ENCODE results near the gene MSMP.

Gene MSMP

DNA sequence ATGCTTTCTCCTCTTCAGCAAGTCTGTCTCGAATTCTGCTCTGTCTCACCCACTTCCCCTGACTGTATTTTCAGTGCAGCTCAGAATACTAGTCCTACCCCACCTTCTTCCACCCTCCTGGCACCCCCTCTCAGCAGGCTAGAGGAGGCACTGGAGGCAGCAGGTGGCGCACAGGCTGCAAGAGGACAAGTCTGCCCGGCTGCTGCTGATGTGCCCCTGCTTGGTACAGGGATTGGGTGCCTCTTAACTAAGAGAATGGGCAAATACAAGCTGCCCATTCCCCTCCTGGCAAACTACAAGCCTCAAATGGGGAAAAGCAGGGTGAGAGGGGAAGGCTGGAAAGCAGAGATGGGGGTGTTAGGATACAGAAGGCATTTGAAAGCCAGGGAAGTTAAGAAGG, 27.1 kb downstream of the MSMP start:
- DNase-seq (ENCODE audit: insufficient read length, low spot score) (no peak), FAIRE-seq (no peak)

DNA sequence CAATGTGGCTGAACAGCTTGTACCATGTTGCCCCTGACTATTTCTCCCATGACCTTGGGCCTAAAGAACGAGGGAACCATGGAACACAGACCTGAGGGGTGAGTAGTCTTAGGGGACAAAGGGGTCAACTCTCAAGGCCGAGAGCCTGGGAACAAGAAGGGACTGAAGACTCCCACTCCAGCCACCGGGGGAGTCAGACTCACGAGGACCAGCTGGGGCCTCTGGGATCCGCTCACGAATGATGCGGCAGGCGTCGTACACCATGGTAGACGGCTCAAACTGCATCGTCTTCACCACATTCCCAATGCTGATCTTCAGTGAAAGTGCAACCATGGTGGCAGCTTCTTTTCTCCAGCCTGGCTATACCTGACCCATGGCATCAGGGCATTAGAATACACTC, 28.7 kb downstream of the MSMP start:
- DNase-seq (ENCODE audit: insufficient read length, low spot score) (no peak), FAIRE-seq (no peak)

DNA sequence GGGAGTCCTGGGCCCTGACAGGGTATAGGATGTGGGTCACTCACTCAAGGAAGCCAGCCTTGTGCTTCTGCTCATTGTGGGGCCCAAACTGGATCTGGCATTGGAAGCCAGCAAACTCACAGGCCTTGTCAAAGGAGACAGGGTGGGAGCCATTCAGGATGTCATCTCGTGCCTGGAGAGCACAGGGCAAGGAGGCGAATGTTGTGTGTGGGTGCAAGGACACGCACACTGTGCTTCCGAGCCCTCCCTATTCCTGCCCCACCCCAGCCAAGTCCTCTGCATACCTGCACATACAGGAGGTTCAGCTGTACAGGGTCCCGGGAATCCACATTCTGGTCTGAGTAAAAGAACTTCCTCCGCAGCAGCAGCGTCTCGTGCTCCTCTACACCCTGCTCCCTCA, 30.2 kb downstream of the MSMP start:
- FAIRE-seq (no peak), DNase-seq (ENCODE audit: insufficient read length, low spot score) (no peak)

DNA sequence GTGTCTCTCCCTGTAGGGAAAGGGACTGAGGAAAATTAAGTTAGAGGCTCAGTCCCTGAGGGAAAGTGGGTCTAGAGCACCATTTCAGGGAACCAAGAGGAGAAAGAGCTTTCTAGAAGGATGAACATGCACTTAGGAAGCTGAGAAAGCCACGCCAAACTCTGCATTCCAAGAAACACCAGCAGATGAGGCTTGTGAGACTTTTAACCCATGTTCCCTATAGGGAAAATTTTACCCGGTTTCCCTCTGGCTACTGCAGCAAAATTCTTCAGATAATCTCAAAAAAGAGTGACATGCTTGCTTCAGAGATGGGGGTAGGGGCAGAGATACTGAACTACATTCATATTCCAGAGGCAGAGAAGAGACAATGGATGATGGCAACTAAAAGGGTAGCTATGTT, 30.6 kb downstream of the MSMP start:
- FAIRE-seq (no peak), DNase-seq (ENCODE audit: insufficient read length, low spot score) (no peak)

DNA sequence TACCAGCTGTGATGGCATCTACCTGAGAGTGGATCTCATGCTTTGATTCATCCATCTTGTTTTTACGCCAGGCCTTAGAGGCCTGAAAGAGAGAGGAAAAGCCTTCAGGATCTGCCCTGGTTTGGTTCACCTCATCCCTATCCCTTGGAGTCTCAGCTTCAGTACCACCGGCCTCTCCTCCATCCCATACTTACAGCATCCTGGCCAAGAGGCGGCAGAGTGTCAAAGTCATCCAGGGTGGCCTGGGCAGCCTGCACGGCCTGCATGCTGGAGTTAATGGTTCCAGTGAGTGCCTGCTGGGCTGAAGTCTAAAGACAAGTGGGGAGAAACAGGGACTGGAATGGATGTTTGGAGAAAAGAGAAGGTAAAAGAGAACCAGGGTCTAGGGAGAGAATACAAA, 34.5 kb downstream of the MSMP start:
- no peak for FAIRE-seq

DNA sequence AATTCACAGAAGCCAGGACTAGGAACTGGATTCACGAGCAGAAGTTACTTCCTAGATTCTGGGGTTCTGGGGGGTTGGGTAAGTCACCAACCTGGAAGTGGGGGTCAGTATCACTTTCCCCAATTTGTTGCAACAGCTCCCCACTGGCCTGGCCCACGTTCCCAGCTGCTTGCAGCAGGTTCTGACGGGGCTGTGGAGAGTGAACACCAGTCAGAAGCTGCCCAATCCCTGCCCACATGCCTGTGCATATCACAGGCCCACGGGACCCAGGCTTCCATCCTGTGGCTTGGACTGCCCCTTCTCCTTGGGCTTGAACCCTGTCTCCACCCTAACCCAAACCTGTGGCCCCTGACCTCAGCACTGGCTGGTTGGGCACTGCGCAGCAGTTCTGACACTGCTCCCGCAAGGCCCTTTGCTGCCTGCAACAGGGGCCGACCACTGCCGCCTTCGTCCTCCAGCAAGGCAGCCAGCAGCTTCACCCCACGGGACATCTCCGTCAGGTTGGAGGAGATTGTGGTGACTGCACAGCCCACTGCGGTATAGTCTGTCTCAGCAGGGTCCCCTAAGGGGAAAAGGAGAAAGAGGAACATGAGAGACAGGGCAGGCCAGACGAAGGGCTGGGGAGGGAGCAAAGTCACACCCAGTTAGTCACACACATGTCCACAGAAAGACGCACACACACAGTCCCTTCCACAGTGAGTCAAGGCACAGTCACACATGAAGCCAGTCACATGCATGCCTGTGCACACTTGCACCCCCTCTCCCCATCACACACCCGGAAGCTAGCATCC, 35.2 kb downstream of the MSMP start:
- no peak for DNase-seq (ENCODE audit: insufficient read length, low spot score)

More for the DNA sequence above, 34.5 kb downstream of the MSMP start:
- DNase-seq (ENCODE audit: insufficient read length, low spot score), result no peak

DNA sequence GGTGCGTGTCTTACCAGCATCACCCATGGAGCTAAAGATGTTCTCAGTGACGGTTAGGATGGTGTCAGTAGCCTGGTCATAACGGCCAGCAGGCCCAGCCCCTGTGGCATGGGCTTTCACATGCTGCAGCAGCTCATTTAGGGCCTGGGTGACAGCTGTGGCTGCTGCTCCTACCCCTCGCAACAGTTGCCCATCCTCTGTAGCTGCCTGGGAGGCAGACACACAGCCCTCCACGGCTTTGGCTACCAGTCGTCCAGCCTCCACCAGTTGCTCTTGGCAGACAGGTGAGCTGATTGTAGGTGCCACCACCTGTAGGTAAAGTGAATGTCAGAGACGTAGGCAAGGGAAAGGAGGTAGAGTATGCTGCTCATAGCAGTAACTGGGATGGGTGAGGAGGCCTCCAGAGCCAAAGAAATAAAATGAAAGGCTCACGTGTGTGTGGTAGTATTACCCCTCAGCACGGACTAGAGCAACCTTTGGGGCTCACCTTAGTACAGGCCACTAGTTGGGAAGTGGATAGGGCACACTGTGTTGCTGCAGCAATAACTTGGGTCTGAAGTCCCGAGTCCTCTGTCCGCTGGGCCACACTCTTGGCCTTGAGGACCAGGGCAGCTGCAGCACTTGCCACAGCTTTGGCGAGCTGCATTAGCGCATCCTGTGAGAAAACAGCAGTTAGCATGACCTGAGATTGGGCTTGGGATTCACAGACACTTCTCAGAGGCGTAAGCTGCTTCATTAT, 36.8 kb downstream of the MSMP start:
- no peak for DNase-seq (ENCODE audit: insufficient read length, low spot score)
- FAIRE-seq, result no peak

More for the DNA sequence above, 35.2 kb downstream of the MSMP start:
- no peak for FAIRE-seq

DNA sequence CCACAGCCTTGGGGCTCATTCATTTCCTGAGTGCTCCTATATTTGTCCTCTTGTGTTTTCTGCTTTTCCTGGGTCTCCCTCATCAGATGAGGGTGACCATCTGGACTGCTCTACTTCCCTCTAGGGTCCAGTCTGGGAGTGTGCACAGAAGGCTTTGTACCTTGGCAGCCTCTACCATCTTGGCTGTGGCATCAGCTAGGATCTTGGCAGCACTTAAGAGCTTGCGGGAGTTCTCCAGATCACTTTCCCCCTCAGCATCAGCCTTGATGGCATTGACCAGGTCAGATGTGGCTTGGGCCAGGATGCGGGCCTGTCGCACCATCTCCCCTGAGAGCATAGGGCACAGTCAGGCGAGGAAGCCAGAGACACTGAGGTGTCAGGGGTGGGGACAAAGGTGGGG, 37.8 kb downstream of the MSMP start:
- no peak for FAIRE-seq
- no peak for DNase-seq (ENCODE audit: insufficient read length, low spot score)

DNA sequence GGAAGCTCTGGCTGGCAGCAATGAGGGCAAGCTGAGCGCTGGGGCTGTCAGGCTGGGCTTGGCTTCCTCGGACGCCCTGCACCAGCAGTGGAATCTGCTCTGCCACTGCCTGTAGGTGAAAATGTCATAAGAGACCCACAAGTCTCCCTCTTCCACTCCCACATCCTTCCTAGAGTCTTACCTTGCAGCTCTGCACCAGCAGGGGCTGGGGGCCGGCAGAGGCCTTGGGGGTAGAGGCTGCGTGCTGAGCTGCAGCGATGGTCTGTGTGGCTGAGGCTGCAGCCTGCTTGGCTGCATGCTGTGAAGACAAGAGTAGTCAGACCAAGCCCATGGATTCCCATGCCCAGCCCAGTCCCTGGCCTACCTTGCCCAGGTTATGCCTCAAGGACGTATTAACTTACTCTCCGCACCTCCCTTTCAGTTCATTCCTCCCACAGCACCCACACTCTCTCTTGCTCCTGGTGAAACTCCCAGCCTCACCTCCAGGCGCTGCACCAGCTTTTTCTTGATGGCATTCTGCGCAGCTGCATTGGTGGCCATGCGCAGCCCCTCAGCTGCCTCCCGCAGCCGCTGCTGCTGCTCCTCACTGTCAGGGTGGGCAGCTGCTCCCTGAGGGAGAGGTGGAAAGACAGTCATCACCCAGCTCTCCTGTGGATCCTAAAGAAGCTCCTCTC, 39.4 kb downstream of the MSMP start:
- DNase-seq (ENCODE audit: insufficient read length, low spot score), result no peak
- no peak for FAIRE-seq

DNA sequence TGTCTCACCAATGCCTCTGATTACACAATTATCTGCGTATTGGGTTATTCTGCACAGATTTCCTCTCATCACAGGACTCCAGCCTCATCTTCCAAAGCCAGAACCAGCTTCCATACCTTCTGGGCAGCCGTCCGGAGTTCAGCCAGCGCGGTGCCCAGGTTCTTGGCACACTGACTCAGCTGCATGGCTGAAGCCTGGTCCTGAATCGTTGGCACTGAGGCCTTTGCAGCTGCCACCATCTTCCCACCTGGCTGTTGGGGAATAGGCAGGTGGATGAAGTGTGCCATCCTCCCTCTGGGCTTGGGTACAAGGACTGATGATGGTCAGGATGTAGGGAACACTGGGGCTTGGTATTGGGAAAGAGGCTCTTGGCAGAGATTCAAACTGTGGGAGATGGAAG, 40.0 kb downstream of the MSMP start:
- no peak for DNase-seq (ENCODE audit: insufficient read length, low spot score)
- no peak for FAIRE-seq

DNA sequence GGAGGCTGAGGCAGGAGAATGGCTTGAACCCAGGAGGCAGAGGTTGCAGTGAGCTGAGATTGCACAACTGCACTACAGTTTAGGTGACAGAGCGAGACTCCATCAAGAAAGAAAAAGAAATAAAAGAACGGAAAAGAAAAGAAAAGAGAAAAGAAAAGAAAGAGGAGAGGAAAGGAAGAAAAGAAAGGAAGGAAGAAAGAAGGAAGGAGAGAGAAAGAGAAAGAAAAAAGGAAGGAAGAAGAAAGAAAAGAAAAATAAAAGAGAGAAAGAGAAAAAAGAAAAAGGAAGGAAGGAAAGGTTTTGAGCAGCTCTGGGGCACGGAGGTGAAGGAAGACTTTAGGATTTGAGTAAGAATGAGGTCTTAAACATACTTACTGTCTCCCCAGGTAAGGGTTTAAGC, 40.5 kb downstream of the MSMP start:
- FAIRE-seq (no peak), DNase-seq (ENCODE audit: insufficient read length, low spot score) (no peak)

DNA sequence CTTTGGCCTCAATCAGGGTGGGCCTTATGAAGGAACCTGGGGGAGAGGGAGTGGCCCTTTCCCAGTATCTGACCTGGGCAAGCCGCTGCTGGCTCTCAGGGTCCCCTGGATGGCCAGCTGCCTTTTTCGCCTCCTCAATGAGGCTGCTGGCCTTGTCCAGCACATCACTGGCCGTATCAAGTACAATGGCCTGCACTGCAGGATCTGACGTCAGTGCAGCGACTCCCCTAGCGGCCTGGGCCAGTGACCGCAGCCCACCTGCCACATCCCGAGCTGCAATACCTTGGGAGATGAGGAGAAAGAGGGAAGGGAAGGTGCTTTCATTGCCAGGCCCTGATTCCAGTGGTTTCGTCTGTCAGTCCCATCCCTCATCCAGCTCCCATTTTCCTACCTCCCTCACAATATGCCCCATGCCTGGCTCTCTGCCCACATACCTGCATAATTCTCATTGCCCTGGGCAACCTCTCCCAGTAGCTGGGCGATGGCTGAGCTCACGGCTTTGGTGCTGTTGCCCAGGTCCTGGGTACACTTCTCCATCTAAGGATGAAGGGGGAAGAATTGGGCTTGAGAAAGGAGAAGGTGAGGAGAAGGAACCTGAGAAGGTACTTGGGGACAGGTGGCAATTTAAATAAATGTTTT, 41.2 kb downstream of the MSMP start:
- DNase-seq (ENCODE audit: insufficient read length, low spot score) (no peak), FAIRE-seq (no peak)

DNA sequence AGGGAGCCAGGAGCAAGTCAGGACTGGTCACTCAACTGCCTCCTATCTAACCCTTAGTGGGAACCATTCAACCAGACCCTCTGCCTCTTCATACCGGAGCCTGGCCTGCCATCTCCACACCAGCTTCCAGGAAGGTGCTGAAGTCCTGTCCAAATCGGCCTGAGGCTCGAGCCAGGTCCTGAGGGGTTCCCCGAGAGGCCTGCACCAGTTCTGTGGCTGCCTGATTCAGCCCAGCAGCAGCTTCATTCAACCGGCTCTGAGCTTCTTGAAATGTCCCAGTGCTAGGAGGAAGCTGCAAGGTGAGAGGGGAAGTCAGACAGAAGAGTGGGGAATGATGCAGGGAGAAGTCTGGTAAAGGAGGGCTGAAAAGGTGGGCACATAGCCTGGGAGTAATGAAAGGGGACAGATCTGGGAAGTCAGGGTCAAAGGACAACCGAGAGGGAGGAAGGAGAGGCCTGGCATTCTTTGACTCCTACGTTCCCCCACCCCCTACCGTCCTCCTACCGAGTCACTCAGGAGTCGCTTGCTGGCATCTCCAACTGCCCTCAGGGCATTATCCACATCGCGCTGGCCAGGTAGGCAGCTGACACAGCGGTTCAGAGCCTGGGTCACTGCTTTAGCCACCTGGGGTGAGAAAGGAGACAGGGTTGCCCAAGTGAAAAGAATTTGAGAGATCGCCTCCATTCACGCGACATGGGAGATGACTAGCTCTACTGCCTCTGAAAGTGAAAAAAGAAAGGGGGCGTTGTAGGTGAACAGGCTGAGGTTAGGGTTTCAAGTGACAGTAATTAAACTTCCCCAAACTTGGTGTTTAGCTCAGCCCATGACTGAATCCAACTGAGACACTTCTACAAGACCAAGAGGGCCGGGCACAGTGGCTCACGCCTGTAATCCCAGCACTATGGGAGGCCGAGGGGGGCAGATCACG, 42.3 kb downstream of the MSMP start:
- no peak for FAIRE-seq
- DNase-seq (ENCODE audit: insufficient read length, low spot score), result no peak

DNA sequence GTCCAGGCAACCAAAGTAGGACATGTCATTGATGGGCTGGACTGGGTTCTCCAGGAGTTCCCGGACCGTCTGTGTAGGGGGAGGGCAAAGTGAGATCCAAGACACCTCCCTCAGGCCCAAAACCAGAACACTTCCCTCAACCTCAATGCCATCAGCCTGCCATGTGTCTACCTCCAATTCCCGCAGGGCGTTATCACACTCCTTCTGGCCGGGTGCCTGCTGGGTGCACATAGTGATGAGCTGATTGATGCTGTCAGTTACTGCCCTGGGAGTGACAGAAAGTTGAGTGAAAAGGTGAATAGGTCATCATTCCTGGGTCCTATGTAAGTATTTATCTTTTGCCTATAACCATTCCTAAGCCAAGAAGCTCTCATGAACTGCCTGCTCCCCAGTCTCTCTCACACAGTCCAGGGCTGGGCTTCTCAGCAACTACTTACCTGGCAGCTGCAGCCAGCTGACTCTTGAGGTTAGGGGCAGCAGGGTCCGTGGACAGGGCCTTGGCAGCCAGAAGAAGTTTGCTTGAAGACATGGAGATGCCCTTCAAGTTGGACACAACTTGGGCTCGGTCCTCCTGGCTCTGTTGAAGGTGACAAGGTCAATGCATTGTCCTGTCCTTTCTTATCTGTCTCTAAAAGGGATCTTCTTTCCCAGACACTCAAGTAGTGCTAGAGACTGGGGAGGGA, 43.1 kb downstream of the MSMP start:
- FAIRE-seq (no peak), DNase-seq (ENCODE audit: insufficient read length, low spot score) (no peak)

DNA sequence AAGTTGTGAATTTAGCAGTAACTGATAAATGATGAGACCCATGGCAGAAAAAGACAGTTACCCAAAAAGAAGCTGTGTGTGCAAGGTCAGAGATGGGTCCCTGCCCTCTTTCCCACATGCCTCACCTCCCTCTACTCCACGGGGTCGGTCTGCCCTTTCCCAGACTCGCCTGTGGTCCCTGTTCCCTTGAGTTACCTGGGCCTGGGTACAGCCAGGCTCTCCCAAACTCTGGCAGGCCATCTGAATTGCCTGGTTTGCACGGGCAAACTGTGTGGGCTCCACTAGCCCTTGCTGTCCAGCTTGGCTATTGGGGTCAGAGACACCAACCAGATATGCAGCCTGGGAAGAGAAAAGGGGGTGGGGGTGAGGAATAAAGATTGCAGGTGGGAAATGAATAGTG, 45.9 kb downstream of the MSMP start:
- DNase-seq (ENCODE audit: insufficient read length, low spot score), result no peak
- FAIRE-seq, result no peak

DNA sequence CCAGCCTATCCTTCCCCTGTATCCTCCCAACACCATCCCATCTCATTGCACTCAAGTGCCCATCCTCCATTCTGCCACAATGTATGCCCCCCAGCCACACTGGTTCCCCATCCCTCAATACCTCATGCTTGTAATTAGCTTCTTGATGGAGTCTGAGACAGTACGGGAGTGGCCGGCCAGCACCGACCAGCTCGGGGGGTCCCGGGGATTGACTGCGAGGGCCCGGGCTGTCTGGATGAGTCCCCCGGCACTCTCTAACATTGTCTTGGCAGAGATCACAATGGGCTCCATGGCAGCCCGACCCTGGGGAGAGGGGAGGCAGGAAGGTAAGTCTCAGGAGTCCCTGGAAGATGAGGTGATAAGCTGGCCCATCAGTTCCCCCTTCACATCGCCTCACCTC, 47.1 kb downstream of the MSMP start:
- FAIRE-seq, result no peak
- no peak for DNase-seq (ENCODE audit: insufficient read length, low spot score)

DNA sequence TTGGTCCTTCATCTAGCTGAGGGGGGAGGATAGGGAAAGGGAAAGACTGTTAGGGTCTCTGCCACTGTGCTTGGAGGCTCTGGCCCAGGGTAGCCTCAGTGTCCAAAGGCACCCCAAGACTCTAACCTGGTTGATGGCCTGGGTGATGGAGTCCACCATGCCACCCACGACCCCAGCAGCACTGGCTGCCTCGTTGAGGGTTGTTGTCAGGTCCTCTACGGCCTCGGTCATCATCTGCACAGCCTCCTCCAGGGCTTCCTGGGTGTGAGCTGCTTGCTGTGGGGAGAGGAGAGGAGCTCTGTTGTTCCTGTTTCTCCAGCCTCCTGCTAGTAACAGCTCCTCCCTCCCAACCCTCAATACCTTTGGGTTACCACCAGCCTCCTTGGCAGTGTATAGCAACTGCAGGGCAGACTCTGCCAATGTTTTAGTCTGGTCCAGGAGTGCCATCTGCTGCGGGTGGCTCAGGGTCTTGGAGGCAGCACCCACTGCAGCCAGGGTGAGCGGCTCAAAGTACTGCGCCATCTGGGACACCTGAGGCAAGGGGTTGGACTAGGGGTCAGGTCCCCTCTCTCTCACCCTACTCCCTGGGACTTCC, 48.1 kb downstream of the MSMP start:
- no peak for FAIRE-seq
- no peak for DNase-seq (ENCODE audit: insufficient read length, low spot score)

DNA sequence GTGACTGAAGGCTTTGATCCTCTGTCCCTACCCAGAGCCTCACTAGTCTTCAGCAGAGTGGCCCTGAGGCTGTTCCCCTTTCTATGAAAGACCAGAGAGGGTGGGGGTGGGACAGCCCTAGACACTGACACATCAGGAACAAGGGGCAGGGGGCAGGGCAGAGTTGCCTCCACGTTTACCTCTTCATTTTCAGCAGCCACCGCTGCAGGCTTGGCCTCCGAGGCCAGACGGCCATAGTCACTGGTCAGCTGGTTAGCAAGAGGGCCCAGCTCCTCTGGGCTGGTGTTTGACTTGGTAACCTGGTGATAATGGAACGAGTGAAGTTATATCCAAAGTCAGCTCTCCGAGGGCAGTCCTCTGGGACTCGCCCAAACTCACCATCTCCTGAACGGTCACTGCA, 48.7 kb downstream of the MSMP start:
- DNase-seq (ENCODE audit: insufficient read length, low spot score) (no peak), FAIRE-seq (no peak)
